Parathyroid adenoma (tissue), 2 donors: ENCODE results near the gene KIFC3.

Source experiments
- H2AFZ ChIP-seq: fragments of 300-600 bp; sonication (generic); one replicate; pipeline ENCODE4 v1.7.0; 2017; ENCODE audit warnings: antibody characterized with exemption, mild to moderate bottlenecking
- H3K27ac ChIP-seq: fragments of 300-600 bp; sonication (generic); one replicate; pipeline ENCODE4 v1.7.0; 2017
- H3K27me3 ChIP-seq: fragments of 300-600 bp; sonication (generic); one replicate; pipeline ENCODE4 v1.7.0; 2017; ENCODE audit warnings: low read length; ENCODE audit not compliant: control insufficient read depth, insufficient read depth
- H3K36me3 ChIP-seq: fragments of 300-600 bp; sonication (generic); one replicate; pipeline ENCODE4 v1.7.0; 2017; ENCODE audit warnings: low read length; ENCODE audit not compliant: control insufficient read depth, insufficient read depth
- H3K4me1 ChIP-seq: fragments of 300-600 bp; sonication (generic); one replicate; pipeline ENCODE4 v1.7.0; 2017; ENCODE audit warnings: control low read depth
- H3K4me2 ChIP-seq: fragments of 300-600 bp; sonication (generic); one replicate; pipeline ENCODE4 v1.7.0; 2017; ENCODE audit warnings: low read length
- H3K4me3 ChIP-seq: fragments of 300-600 bp; sonication (generic); one replicate; pipeline ENCODE4 v1.7.0; 2017; ENCODE audit warnings: low read depth, low read length
- H3K79me2 ChIP-seq: fragments of 300-600 bp; sonication (generic); one replicate; pipeline ENCODE4 v1.7.0; 2017; ENCODE audit warnings: control low read depth
- H3K9ac ChIP-seq: fragments of 300-600 bp; sonication (generic); one replicate; pipeline ENCODE4 v1.7.0; 2017; ENCODE audit warnings: mild to moderate bottlenecking
- H3K9me3 ChIP-seq: fragments of 300-600 bp; sonication (generic); one replicate; pipeline ENCODE4 v1.7.0; 2017; ENCODE audit warnings: low read length; ENCODE audit not compliant: control insufficient read depth
- TF ChIP-seq, protein P1 (sequence below): fragments of 300-600 bp; sonication (generic); IDR thresholded peaks from one replicate; pipeline ENCODE4 v1.7.0; 2017; ENCODE audit warnings: antibody characterized with exemption, mild to moderate bottlenecking
- donor health status: primary hyperparathyroidism.

KIFC3 gene

DNA sequence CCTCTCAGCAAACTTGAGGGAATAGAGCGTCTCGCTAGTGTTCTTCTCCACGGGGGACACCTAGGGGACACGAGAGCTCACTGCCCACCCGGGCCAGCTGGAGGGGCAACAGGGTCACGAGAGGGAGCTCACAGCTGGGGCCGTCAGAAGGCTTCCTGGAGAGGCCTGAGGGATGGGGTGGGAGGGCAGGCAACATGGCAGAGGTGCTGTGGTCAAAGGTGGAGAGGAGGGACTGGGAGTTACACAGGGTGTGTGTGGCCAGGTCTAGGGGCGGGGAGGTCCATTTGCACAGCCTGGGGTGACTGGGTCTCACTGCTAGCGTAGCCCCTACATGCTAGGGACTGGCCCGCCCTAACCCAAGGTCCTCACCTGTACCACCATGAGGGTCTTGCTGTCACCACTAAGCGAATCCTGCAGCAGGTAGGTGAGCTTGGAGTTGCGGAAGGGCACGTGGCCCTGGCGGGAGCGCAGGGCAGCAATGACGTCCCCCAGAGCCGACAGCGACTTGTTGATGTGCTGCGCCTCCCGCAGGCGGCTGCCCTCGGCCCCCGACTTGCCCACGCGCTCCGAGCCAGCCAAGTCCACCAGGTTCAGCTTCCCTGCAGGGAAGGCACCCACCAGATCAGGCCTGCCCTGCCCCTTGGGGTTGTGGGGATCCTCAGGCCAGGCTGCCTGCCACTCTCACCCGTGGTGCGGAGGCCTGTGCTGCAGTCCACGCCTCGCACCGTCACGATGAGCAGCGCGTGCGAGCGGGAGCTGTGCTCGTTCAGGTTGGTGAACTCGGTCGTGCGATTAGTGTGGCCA lies 41.7 kb downstream of the KIFC3 start:
- Histone ChIP-seq H3K9me3 (no peaks in the 10 kb centered on the region), H3K4me1 (no peaks in the 10 kb centered on the region), H3K36me3 (no peaks in the 10 kb centered on the region), H3K4me2 (no peak overlapping the region), H3K27me3 (no peaks in the 10 kb centered on the region), H3K9ac (no peak overlapping the region), H2AFZ (no peak overlapping the region), H3K79me2 (no peaks in the 10 kb centered on the region), H3K27ac (no peak overlapping the region), H3K4me3 (no peak overlapping the region)
- TF ChIP-seq, protein P1, sequence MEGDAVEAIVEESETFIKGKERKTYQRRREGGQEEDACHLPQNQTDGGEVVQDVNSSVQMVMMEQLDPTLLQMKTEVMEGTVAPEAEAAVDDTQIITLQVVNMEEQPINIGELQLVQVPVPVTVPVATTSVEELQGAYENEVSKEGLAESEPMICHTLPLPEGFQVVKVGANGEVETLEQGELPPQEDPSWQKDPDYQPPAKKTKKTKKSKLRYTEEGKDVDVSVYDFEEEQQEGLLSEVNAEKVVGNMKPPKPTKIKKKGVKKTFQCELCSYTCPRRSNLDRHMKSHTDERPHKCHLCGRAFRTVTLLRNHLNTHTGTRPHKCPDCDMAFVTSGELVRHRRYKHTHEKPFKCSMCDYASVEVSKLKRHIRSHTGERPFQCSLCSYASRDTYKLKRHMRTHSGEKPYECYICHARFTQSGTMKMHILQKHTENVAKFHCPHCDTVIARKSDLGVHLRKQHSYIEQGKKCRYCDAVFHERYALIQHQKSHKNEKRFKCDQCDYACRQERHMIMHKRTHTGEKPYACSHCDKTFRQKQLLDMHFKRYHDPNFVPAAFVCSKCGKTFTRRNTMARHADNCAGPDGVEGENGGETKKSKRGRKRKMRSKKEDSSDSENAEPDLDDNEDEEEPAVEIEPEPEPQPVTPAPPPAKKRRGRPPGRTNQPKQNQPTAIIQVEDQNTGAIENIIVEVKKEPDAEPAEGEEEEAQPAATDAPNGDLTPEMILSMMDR = no peak

DNA sequence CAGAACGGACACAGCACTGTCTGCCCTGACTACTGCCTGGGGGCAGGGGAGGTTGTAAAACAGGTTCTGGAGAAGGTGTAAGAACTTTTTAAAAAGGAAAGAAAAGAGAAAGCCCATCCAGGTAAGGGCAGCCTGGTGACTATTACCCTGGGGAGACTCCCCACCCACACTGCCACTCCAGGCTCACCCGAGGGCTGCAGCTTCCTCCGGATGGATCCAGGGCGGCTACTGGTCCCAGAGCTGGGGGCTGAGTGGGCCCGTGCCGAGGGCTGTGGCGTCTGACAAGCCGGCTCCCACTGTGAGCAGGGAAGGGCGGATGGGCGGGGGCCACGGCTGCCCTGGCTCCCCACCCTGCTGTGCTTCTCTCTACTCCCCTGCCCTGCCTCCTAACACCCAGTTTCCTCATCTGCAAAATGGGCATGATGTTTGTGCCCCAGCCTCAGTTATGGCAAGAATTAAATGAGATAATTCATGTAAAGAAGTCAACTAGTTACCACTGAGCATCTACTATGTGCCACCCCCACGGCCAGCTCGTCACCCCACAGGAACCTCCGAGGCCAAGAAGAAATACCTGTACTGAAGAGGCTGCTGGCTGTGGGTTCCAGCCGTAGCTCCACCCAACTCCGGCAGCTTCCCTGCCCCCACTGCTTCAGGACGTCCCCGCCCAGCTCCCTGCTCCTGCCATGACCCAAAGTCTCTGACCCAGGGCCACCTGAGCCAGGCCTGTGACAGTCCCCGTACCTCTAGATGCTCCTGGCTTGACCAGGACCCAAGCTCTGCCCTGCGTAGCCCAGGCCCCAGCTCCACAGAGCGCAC lies 42.5 kb downstream of the KIFC3 start:
- TF ChIP-seq, protein P1 = no peak
- H3K4me1 ChIP-seq = no peaks in the 10 kb centered on the region
- H2AFZ ChIP-seq = no peak overlapping the region
- H3K27me3 ChIP-seq = no peaks in the 10 kb centered on the region
- no peak overlapping the region for H3K27ac ChIP-seq
- H3K9me3 ChIP-seq = no peaks in the 10 kb centered on the region
- no peaks in the 10 kb centered on the region for H3K36me3 ChIP-seq
- H3K4me2 ChIP-seq = no peak overlapping the region
- no peak overlapping the region for H3K9ac ChIP-seq
- no peak overlapping the region for H3K4me3 ChIP-seq
- H3K79me2 ChIP-seq = no peaks in the 10 kb centered on the region

DNA sequence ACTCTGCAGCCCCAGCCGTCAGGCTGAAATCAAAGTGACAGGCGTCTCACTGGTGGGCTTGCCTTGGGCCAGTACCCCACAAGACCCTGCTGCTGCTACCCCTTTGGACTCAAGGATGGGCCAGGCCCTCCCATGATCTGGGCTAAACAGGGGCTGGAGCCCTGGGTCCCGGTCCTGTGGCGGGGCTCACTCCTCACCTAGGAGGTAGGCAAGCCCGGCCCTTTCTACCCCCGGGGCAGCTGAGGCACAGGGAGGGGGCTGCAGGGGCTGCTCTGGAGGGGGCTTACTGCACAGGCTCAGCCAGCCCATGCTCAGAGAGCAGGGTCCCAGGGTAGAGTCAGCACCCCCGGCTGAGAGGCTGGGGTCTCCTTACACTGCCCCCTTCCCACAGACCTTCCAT lies 43.2 kb downstream of the KIFC3 start:
- Histone ChIP-seq H3K79me2 (no peaks in the 10 kb centered on the region), H3K9me3 (no peaks in the 10 kb centered on the region), H3K4me2 (no peak overlapping the region), H3K4me1 (no peaks in the 10 kb centered on the region), H2AFZ (no peak overlapping the region), H3K4me3 (no peak overlapping the region), H3K36me3 (no peaks in the 10 kb centered on the region), H3K27me3 (no peaks in the 10 kb centered on the region), H3K9ac (no peak overlapping the region), H3K27ac (no peak overlapping the region)
- TF ChIP-seq, protein P1 = no peak

DNA sequence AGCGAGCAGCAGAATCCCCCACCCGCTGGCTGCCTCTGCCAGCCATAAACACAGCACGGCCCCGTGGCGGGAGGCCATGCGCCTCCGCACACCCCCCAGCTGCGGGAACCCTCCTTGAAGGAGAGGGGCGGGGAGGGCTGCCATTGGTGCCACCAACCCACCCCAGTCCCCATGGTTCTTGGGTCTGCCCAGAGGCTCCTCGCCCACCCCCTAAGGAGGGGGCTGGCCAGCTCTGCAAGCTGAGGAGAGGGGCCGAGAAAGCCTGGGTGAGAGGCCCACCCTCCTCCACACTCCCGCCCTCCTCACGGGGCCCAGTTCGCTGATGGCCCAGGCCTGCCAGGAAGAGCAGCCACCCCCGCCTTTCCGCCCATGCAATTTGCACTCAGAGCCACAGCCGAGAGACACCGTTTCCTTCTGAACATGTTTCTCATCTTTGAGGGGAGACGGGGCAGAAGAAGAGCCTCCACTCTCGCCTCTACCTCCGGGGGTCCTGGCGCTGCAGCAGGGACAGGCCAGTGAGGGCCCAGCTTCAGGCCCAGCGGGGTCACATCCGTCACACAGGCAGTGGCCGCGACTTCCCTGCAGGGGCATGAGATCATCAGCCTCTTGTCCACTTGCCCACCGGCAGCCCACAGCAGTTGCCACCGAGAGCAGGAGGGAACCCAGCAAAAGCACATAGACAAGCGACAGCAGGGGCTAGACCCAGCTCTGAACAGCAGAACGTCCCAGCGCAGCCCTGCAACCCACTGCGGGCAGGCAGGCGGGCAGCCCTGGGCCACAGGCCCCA lies 43.8 kb downstream of the KIFC3 start:
- H2AFZ ChIP-seq = no peak overlapping the region
- no peak overlapping the region for H3K9ac ChIP-seq
- H3K27ac ChIP-seq = no peak overlapping the region

More for the DNA sequence above, 43.8 kb downstream of the KIFC3 start:
- no peaks in the 10 kb centered on the region for H3K79me2 ChIP-seq
- H3K9me3 ChIP-seq = no peaks in the 10 kb centered on the region
- TF ChIP-seq, protein P1 = no peak
- no peak overlapping the region for H3K4me3 ChIP-seq
- no peaks in the 10 kb centered on the region for H3K27me3 ChIP-seq
- H3K36me3 ChIP-seq = no peaks in the 10 kb centered on the region
- H3K4me1 ChIP-seq = no peaks in the 10 kb centered on the region
- H3K4me2 ChIP-seq = no peak overlapping the region
